Kidney (tissue), 14 donors: ENCODE data around the gene MRNIP. TPM values are rescaled to one million over a fixed set of nuclear protein-coding genes. Genes with fewer than 3 reads are reported as not detected.

ENCODE experiments used
- DNase-seq, 5 donors: peaks; one replicate each; pipeline ENCODE4 v3.0.0-alpha.2; 2013 to 2020
- FAIRE-seq: peaks from 2 replicates; lab custom pipeline; 2012; peaks lifted over from hg19 to GRCh38; lab: Jason Lieb, UNC
- H3K27ac ChIP-seq, 2 donors: one replicate each; pipeline ENCODE4 v1.7.0; 2013; ENCODE audit warnings: low read depth in 2 of 2, low read length in 2 of 2, inconsistent platforms in 1 of 2
- H3K27me3 ChIP-seq: one replicate; pipeline ENCODE4 v1.7.1; 2013; ENCODE audit warnings: low read length, inconsistent platforms; ENCODE audit not compliant: control insufficient read depth, insufficient read depth
- H3K36me3 ChIP-seq, 3 donors: one replicate each; pipeline versions ENCODE4 v1.7.0 to v1.7.1; 2013; ENCODE audit warnings: low read length in 3 of 3, control low read depth in 1 of 3, inconsistent platforms in 1 of 3; ENCODE audit not compliant: insufficient read depth in 3 of 3, control insufficient read depth in 2 of 3
- H3K4me1 ChIP-seq, 3 donors: one replicate each; pipeline versions ENCODE4 v1.7.0 to v1.7.1; 2013; ENCODE audit warnings: low read length in 3 of 3, inconsistent platforms in 1 of 3, low read depth in 1 of 3; ENCODE audit not compliant: control insufficient read depth in 2 of 3, insufficient read depth in 2 of 3
- H3K4me3 ChIP-seq, 3 donors: one replicate each; pipeline versions ENCODE4 v1.7.0 to v1.8.1; 2013; ENCODE audit warnings: low read length in 3 of 3, control low read depth in 1 of 3, inconsistent platforms in 1 of 3
- H3K9ac ChIP-seq, 3 donors: one replicate each; pipeline versions ENCODE4 v1.7.0 to v1.7.1; 2013; ENCODE audit warnings: low read length in 3 of 3, control low read depth in 1 of 3, inconsistent platforms in 1 of 3
- H3K9me3 ChIP-seq, 3 donors: one replicate each; pipeline versions ENCODE4 v1.7.0 to v1.7.1; 2013; ENCODE audit warnings: low read length in 3 of 3, control low read depth in 1 of 3, inconsistent platforms in 1 of 3; ENCODE audit not compliant: control insufficient read depth in 2 of 3, insufficient read depth in 1 of 3
- intact Hi-C: fragments of 100-400 bp; cut with DNase I; formaldehyde crosslinking; loops from one replicate; pipeline ENCODE4 v1.11.1; 2022
- polyA plus RNA-seq: library from polyadenylated mRNA; stranded (reverse); fragments of 350-450 nt; fragmentation: Illumina TruSeq; extraction: RNeasy Lipid Tissue Mini Kit (QIAGEN cat#74804); gene quantifications from one replicate; pipeline ENCODE4 v1.2.3, GENCODE V29; 2014; ENCODE audit warnings: low read depth, low replicate concordance; ENCODE audit not compliant: insufficient read depth
- total RNA-seq: library from RNA; stranded (reverse); fragmentation: NEBNext Ultra II Directional; extraction: Animal tissue kit (Norgen Biotek cat#: 25700); gene quantifications from one replicate; pipeline ENCODE4 v1.2.1, GENCODE V29; 2021
- TF ChIP-seq, protein P1 (sequence below): IDR thresholded peaks from 3 replicates; pipeline ENCODE4 v1.5.1; 2012; ENCODE audit warnings: mild to moderate bottlenecking, moderate library complexity, borderline replicate concordance; ENCODE audit not compliant: insufficient read depth; ENCODE audit errors: extremely low read depth
- donor health status: control.
- donor health status: control.
- donor health status: control.
- donor health status: control.
- donor health status: control.
- donor health status: DM: yes; HTN: yes; CAD: no.
- donor health status: Normal renal cell carcinoma (clear cell type).

MRNIP gene
- total and polyA plus RNA-seq, 2 donors from 2014 or later: 25.3 to 36.6 TPM

DNA sequence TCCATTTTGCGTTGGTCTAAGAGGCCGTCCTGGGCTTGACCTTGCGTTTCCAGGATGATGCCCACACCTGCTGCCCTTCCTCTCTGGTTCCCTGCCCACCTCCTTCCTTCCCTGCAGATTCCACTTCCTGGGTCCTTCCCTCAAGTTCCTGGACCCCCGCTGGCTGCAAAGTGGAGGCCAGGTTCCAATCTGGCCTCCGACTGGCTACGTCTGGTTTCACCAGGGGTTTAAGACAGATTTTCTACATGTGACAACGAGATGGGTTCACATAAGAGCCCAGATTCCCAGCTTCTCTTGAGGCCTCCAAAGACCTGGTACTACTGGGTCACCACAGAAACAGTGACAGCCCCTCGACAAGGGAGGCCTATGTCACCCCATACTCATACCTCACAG is 54.1 kb downstream of the MRNIP start:
- TF ChIP-seq, protein P1, sequence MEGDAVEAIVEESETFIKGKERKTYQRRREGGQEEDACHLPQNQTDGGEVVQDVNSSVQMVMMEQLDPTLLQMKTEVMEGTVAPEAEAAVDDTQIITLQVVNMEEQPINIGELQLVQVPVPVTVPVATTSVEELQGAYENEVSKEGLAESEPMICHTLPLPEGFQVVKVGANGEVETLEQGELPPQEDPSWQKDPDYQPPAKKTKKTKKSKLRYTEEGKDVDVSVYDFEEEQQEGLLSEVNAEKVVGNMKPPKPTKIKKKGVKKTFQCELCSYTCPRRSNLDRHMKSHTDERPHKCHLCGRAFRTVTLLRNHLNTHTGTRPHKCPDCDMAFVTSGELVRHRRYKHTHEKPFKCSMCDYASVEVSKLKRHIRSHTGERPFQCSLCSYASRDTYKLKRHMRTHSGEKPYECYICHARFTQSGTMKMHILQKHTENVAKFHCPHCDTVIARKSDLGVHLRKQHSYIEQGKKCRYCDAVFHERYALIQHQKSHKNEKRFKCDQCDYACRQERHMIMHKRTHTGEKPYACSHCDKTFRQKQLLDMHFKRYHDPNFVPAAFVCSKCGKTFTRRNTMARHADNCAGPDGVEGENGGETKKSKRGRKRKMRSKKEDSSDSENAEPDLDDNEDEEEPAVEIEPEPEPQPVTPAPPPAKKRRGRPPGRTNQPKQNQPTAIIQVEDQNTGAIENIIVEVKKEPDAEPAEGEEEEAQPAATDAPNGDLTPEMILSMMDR: no peak
- Histone ChIP-seq H3K27me3 (no peaks in the 10 kb centered on the region), H3K27ac (peak overlapping the region in 1 of 2 donors; percentile 91), H3K4me1 (peaks cover 0 to 31% (median 20%) of the 10 kb centered on the region in 3 donors), H3K36me3 (peaks cover 0 to 10% (median 5%) of the 10 kb centered on the region in 3 donors), H3K9ac (peak overlapping the region in 1 of 3 donors; percentile 73), H3K4me3 (peak overlapping the region in 2 of 3 donors; percentile 44 to 62), H3K9me3 (no peaks in the 10 kb centered on the region)
- FAIRE-seq (no peak), DNase-seq (no peak)
- intact Hi-C loops: no loop called here

DNA sequence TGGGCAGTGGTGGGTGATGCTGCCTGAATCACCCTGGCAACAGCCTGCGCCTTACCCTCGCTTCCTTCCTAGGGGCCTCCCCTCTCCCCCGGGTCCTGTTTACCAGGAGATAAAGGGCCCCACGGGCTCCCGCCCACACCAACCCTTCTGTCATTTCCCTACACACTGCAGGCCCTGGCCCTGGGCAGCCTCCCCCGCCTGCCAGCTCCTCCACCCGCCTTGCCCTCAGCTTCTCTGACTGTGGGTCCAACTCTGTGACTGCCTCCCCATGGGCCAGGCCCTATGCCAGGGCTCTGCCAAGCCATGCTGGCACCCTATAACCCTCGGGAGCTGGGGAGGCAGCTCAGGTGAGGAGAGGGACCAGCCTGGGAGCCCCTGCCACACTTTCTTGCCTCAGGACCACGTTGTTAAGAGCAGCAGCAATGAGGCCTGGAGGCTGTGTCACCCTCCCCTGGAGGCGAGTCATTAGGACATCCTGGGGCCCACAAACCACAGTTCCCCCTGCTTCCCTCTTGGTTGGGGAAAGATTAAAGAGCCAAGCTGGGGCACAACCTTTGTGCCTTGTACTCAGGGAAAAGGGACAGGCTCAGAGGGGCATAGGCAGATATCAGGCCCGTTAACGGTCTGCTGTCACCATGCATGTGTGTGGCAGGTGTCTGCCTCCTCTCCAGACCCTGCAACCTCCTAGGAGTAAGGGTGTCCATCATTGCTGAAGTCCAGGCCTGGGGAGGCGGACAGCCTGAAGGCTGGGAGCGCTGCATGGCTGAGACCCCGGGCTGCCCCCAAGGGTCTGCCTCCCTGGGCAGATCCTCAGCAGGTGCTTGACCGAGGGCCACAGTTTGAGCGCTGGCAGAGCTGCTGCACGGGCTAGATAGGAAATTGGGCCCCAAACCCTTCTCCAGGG is 54.7 kb downstream of the MRNIP start:
- H3K9ac ChIP-seq: no peak overlapping the region
- no peaks in the 10 kb centered on the region for H3K9me3 ChIP-seq
- H3K36me3 ChIP-seq: peaks cover 0 to 17% (median 7%) of the 10 kb centered on the region in 3 donors
- no peak overlapping the region for H3K4me3 ChIP-seq
- FAIRE-seq: no peak
- H3K4me1 ChIP-seq: peaks cover 0 to 31% (median 20%) of the 10 kb centered on the region in 3 donors
- intact Hi-C loops: no loop called here
- no peak overlapping the region for H3K27ac ChIP-seq
- peak; percentile 65 to 79 (median 74) for DNase-seq
- TF ChIP-seq, protein P1: no peak
- H3K27me3 ChIP-seq: no peaks in the 10 kb centered on the region

DNA sequence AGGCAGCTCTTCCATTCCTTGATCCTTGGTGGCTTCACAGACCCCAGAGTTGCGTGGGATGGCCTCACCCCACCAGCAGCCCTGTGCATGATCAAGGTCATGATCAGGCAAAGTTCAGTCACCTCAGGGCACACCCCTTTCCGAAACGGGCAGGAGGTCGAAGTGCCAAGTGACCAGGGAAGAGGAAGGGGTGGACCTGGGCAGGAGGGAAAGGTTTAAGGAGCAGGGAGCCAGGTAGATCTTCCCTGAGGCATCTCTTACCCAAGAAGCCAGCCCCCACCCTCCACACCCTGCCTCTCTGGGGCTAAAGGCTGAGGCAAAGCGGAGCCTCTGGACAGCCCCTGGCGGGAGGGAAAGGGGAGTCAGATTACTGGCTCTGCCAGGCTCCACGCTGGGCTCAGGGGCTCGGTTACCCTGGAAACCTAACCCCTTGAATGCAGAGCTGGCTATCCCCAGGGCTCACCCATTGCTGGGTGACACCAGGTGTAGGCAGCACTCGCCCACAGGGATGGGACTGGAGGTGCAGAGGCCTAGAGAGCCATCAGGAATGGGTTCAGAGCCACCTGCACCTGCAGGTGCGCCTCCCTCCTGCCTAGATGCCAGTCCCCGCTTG is 55.6 kb downstream of the MRNIP start:
- H3K4me1 ChIP-seq: peaks cover 0 to 31% (median 20%) of the 10 kb centered on the region in 3 donors
- TF ChIP-seq, protein P1: no peak
- no peak overlapping the region for H3K27ac ChIP-seq
- H3K4me3 ChIP-seq: no peak overlapping the region
- intact Hi-C loops: no loop called here
- H3K9ac ChIP-seq: peak overlapping the region in 1 of 3 donors; percentile 26
- peaks cover 0 to 25% (median 10%) of the 10 kb centered on the region in 3 donors for H3K36me3 ChIP-seq
- FAIRE-seq (no peak), DNase-seq (peak; percentile 43 to 69 (median 60))
- H3K9me3 ChIP-seq: no peaks in the 10 kb centered on the region
- no peaks in the 10 kb centered on the region for H3K27me3 ChIP-seq
